Measurements from ENCODE around the gene AMZ1. TPM values are rescaled to one million over a fixed set of nuclear protein-coding genes. Genes with fewer than 3 reads are reported as not detected.
A peak's percentile ranks its signal among the peaks of the same experiment; 100 is the strongest.

AMZ1 gene, protein sequence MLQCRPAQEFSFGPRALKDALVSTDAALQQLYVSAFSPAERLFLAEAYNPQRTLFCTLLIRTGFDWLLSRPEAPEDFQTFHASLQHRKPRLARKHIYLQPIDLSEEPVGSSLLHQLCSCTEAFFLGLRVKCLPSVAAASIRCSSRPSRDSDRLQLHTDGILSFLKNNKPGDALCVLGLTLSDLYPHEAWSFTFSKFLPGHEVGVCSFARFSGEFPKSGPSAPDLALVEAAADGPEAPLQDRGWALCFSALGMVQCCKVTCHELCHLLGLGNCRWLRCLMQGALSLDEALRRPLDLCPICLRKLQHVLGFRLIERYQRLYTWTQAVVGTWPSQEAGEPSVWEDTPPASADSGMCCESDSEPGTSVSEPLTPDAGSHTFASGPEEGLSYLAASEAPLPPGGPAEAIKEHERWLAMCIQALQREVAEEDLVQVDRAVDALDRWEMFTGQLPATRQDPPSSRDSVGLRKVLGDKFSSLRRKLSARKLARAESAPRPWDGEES
- polyA plus RNA-seq (2013, experiment 1 of 2) = 0.10 TPM
- 0.13 TPM for polyA plus RNA-seq (2013, experiment 2 of 2)

DNA sequence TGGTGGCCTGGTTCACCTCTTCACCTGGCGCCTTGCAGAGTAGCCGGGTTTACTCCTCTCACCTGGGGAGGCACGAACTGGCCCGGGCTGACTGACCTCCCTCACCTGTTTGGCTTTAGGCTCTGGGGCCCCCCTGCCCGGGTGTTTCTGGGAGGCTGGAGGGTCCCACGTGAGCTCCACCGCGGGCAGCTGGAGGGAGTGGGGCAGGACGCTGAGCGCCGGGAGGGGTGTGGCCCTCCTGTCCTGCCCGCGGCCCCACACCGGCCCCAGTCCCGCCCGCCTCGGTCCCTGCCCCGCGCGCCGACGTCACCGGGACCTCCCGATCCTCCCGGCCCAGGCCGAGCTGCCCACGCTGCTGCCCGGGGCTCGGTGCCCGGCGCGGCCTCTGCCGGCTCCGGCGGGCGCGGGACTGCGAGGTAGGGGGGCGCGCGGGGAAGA, at the start of gene AMZ1:
Gene AMZ1, plus strand, starts transcription at position 322 of the 438 bp plus-strand sequence. CDS start 12,250 bp downstream, outside the sequence.
- peak within 1 kb of the TSS; percentile 53 for H3K4me3 ChIP-seq (ENCODE audit: low read length)
- peaks cover 7% of the 10 kb centered on the region for H3K4me1 ChIP-seq (ENCODE audit: insufficient read depth, low read length)
- peaks cover 47% of the 10 kb centered on the region for H3K27me3 ChIP-seq (ENCODE audit: insufficient read depth, low read length)
- H3K27ac ChIP-seq (ENCODE audit: low read depth, low read length) = no peak within 1 kb of the TSS
- no peaks in the 10 kb centered on the region for H3K36me3 ChIP-seq (ENCODE audit: insufficient read depth, low read length)
- peak within 1 kb of the TSS; percentile 26; the same call in 1 of the 2 replicates for H3K9ac ChIP-seq (ENCODE audit: low read depth, low read length)
- 8% methylated on average over 41 of the region's 41 CpGs for whole genome bisulfite sequencing
- no peaks in the 10 kb centered on the region for H3K9me3 ChIP-seq (ENCODE audit: insufficient read depth, low read depth, low read length)

DNA sequence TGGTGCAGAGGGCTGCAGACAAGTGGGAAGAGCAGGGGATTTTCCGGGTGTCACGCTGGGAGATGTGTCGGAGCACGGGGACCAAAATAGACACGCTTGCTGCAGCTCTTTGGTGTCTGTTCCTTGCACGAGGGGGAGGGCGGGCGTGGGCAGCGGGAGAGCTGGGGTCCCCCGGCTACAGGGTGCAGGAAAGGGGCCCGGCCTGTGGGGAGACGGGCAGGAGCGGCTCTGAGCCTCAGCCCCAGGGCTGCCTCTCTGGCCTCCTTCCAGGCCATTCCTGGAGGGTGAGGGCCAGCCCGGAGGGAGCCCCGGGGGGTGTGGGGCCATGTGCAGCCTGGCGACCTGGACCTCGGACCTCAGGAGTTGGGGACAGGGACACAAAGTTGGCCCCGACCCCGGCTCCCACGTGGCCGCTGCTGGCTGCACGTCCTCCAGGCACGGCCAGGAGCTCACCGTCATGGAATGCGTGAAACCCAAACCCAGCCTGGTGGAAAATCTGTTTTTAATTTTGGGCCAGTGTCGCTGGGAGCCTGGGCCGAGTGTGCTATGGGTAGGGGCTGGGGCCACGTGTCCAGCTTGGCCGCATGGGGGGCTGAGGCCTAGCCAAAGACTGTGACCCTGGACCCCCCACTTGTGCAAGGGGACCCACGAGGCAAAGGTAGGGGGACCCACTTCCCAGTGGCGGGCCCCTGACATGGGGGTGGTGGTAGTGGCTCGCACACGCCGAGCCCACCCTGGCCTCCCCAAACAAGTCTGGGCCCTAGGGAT, 49.6 kb upstream of the AMZ1 start:
- Histone ChIP-seq H3K9ac (ENCODE audit: low read depth, low read length) (no peak overlapping the region; the same call in 1 of the 2 replicates), H3K36me3 (ENCODE audit: insufficient read depth, low read length) (no peaks in the 10 kb centered on the region; the same call in 1 of the 2 replicates), H3K27me3 (ENCODE audit: insufficient read depth, low read length) (no peaks in the 10 kb centered on the region), H3K9me3 (ENCODE audit: insufficient read depth, low read depth, low read length) (no peaks in the 10 kb centered on the region), H3K4me3 (ENCODE audit: low read length) (no peak overlapping the region), H3K4me1 (ENCODE audit: insufficient read depth, low read length) (peaks cover 17% of the 10 kb centered on the region), H3K27ac (ENCODE audit: low read depth, low read length) (no peak overlapping the region)
- WGBS = 92% methylated on average over 34 of the region's 34 CpGs

DNA sequence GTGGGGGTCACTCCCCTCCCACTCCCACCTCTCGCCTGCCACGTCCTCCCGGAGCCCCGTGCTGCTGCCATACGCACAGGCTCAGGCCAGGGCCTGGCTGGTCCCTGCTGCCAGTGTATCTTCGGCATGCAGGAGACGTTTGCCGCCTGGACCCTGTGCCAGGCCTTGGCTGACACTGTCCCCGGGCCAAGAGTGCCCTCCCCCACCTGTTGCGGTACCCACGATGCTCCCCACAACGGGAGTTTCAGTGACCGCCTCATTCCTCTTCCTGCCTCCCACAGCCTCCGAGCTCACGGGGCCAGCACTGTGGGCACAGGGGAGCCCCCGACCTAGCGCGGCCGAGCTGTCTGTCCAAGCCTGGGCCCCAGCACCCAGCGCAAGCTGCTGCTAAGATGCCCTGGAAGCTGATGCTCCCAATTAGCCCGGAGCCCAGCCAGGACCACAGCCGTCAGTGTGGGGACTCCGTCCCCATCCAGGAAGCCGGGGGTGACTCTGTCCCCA, 48.8 kb upstream of the AMZ1 start:
- H3K4me3 ChIP-seq (ENCODE audit: low read length) = no peak overlapping the region
- 94% methylated on average over 24 of the region's 24 CpGs for WGBS
- no peak overlapping the region for H3K9ac ChIP-seq (ENCODE audit: low read depth, low read length)
- 0 out of 2 replicates have a peak overlapping the region, but pooled peaks have one; percentile 18 for H3K27ac ChIP-seq (ENCODE audit: low read depth, low read length)
- no peaks in the 10 kb centered on the region for H3K9me3 ChIP-seq (ENCODE audit: insufficient read depth, low read depth, low read length)
- H3K36me3 ChIP-seq (ENCODE audit: insufficient read depth, low read length) = no peaks in the 10 kb centered on the region
- peaks cover 10% of the 10 kb centered on the region; the same call in 1 of the 2 replicates for H3K4me1 ChIP-seq (ENCODE audit: insufficient read depth, low read length)
- H3K27me3 ChIP-seq (ENCODE audit: insufficient read depth, low read length) = no peaks in the 10 kb centered on the region

DNA sequence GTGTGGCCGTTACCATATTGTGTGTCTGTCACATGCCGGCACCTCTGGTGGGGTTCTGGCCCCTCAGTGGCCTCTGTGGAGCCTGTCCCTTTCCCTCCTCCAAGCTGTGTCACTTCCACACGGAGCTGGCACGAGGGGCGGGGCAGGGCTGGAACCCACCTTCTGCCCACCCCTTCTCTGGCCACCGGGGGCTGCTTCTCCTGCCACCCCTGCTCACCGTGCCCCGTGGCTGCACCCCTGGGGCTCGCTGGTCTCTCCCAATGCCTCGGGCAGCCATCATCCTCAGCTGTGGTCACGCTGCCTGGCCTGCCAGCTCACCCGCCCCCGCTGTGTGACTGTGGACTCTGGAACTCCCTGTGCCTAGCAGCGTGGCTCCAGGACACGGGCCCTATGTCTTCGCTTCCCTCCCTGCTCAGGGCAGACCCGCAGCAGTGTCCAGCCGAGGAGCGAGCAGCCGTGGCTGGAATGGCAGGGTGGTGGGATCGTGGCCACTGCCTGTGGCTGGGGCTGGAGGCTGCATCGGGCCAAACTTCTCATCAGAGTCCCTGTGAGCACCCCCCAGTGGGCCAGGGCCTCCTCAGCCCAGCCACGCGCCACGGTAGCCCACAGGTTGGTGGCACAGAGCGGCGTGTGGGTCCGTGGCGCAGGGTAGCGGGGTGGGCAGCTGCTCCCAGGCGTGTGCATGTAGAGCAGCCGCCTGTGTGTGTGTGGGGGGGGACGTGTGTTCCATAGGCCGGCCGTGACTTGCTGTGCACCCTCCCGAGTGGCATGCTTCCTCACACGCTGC, 48.1 kb upstream of the AMZ1 start:
- Histone ChIP-seq H3K9ac (ENCODE audit: low read depth, low read length) (no peak overlapping the region), H3K36me3 (ENCODE audit: insufficient read depth, low read length) (no peaks in the 10 kb centered on the region), H3K27ac (ENCODE audit: low read depth, low read length) (no peak overlapping the region), H3K9me3 (ENCODE audit: insufficient read depth, low read depth, low read length) (no peaks in the 10 kb centered on the region), H3K4me3 (ENCODE audit: low read length) (no peak overlapping the region), H3K4me1 (ENCODE audit: insufficient read depth, low read length) (peaks cover 16% of the 10 kb centered on the region), H3K27me3 (ENCODE audit: insufficient read depth, low read length) (no peaks in the 10 kb centered on the region)
- WGBS = 91% methylated on average over 37 of the region's 37 CpGs

DNA sequence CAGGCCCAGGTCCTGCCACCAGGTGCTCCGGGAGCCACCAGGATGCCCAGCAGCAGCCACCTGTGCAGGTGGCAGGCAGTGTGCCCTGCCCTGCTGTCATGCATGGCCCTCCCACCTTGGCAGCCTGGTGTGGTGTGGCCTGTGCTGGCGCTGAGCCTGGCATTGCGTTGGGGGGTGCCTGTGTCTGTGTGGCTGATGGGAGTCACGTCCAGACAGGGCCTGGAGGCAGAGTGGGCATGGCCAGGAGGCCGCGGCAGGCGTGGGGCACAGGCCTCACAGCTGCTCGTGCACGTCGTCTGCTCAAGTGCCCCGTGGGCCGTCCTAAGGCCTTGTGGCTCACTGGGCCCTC, 47.5 kb upstream of the AMZ1 start:
- Histone ChIP-seq H3K27me3 (ENCODE audit: insufficient read depth, low read length) (no peaks in the 10 kb centered on the region), H3K4me1 (ENCODE audit: insufficient read depth, low read length) (peaks cover 21% of the 10 kb centered on the region), H3K27ac (ENCODE audit: low read depth, low read length) (peak overlapping the region; percentile 88), H3K9me3 (ENCODE audit: insufficient read depth, low read depth, low read length) (no peaks in the 10 kb centered on the region), H3K36me3 (ENCODE audit: insufficient read depth, low read length) (no peaks in the 10 kb centered on the region), H3K9ac (ENCODE audit: low read depth, low read length) (no peak overlapping the region), H3K4me3 (ENCODE audit: low read length) (no peak overlapping the region)
- 90% methylated on average over 12 of the region's 12 CpGs for WGBS

DNA sequence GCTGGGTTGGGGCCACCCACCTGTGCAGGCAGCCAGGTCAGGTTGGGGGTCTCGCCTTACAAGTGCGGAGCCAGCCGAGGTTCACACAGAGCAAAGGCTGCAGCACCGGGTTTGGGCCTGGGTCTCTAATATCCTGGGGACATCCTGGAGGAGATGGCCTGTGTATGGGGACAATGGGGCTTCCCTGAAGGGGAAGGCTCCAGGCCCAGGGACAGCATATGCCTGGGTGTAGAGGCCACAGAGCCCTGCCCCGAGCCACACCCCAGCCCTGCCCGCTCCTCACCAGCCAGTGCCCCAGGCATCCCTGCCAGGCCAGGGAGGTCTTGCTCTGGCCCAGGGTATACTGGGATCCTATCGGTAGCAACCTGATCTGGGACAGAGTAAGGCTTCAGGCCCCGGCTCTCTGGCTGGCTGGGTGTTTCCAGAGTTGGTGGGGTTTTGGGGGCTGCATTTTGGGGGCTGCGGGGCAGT, 47.1 kb upstream of the AMZ1 start:
- H3K27ac ChIP-seq (ENCODE audit: low read depth, low read length) = peak overlapping the region; percentile 88
- no peaks in the 10 kb centered on the region for H3K36me3 ChIP-seq (ENCODE audit: insufficient read depth, low read length)
- 78% methylated on average over 9 of the region's 9 CpGs for WGBS
- H3K9me3 ChIP-seq (ENCODE audit: insufficient read depth, low read depth, low read length) = no peaks in the 10 kb centered on the region
- H3K4me3 ChIP-seq (ENCODE audit: low read length) = no peak overlapping the region
- H3K4me1 ChIP-seq (ENCODE audit: insufficient read depth, low read length) = peaks cover 24% of the 10 kb centered on the region
- peak overlapping the region; percentile 55 for H3K9ac ChIP-seq (ENCODE audit: low read depth, low read length)
- H3K27me3 ChIP-seq (ENCODE audit: insufficient read depth, low read length) = no peaks in the 10 kb centered on the region

DNA sequence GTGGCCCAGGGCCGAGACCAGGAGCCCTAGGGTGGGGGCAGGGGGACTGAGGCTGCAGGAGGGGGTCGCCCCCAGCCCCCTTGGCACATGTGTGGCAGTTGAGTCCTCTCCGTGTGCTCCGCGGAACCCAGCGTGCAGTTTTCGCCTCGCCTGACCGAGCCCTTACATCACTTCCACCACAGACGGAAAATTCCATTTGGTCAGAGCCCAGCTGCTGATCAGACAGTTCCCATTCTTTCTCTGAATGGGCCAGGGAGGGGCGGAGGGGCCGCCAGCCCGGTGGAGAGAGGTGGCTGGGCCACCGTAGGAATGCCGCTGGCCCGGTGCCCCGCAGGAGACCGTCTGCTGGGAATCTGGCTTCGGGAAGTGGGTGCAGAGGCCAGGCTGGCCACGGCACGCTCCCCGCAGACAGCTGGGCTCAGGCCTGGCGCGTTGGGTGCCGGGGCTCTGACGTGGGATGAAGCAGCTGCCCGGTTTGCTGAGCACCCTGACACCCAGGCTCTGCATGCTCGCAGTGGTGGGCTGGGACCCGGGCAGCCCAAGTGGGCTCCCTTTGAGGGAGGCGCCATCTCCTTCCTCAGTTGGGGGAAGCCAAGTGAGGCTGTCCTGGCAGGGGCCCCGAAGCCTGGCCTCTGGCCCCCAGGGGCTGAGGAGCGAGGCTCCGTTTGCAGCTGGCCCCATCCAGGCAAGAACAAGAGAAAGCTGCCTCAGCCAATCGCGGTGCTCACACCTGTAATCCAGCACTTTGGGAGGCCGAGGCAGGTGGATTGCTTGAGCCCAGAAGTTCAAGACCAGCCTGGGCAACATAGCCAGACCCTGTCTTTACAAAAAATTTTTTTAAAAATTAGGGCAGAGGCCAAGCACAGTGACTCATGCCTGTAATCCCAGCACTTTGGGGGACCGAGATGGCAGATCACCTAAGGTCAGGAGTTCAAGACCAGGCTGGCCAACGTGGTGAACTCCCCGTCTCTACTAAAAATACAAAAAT, 46.3 kb upstream of the AMZ1 start:
- H3K9ac ChIP-seq (ENCODE audit: low read depth, low read length) = peak overlapping the region; percentile 56; the same call in 1 of the 2 replicates
- H3K4me3 ChIP-seq (ENCODE audit: low read length) = no peak overlapping the region
- no peaks in the 10 kb centered on the region for H3K36me3 ChIP-seq (ENCODE audit: insufficient read depth, low read length)
- peaks cover 24% of the 10 kb centered on the region for H3K4me1 ChIP-seq (ENCODE audit: insufficient read depth, low read length)
- H3K9me3 ChIP-seq (ENCODE audit: insufficient read depth, low read depth, low read length) = no peaks in the 10 kb centered on the region
- WGBS = 62% methylated on average over 39 of the region's 39 CpGs
- H3K27me3 ChIP-seq (ENCODE audit: insufficient read depth, low read length) = no peaks in the 10 kb centered on the region
- H3K27ac ChIP-seq (ENCODE audit: low read depth, low read length) = peak overlapping the region; percentile 88

DNA sequence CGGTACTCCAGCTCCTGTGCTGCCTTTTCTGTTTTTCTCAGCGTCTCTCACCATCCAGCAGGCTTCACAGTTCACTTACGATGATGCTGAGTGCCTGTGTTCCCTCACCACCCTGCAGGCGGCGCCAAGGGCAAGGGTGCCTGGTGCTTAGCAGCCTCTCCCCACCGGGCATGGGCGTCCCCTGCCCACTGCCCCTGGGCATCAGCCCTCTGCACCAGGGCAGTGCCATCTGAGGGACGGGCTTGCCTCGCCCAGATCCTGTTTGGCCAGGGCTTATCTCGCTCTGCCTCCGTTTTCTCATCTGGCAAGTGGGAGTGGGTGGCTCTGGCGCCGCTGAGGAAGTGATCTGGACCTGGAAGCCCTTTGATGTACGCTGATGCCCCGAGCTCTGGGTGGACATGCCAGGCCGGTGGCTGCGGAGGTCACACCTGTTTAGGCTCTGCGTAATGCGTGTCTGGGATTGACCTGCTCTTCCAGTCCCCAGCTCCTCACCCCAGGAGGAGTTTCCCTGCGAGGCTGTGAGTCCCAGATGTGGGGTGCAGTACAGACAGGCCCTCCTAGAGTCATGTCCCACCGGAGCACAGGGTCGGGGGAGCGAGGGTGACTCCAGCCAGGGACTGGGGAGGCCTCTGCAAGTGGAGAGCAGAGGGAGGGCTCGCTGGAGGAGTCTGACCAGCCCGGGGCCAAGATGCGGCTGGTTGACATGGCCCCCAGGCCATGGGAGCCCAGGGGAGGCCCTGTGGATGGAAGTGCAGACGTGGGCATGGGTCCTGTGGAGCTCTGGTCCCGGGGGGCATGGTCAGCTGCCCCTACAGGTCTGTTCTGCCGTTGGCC, 44.4 kb upstream of the AMZ1 start:
- no peak overlapping the region for H3K4me3 ChIP-seq (ENCODE audit: low read length)
- no peaks in the 10 kb centered on the region for H3K9me3 ChIP-seq (ENCODE audit: insufficient read depth, low read depth, low read length)
- WGBS = 92% methylated on average over 29 of the region's 29 CpGs
- H3K4me1 ChIP-seq (ENCODE audit: insufficient read depth, low read length) = peaks cover 24% of the 10 kb centered on the region
- no peaks in the 10 kb centered on the region for H3K27me3 ChIP-seq (ENCODE audit: insufficient read depth, low read length)
- no peak overlapping the region for H3K27ac ChIP-seq (ENCODE audit: low read depth, low read length)
- H3K9ac ChIP-seq (ENCODE audit: low read depth, low read length) = no peak overlapping the region
- H3K36me3 ChIP-seq (ENCODE audit: insufficient read depth, low read length) = peaks cover 16% of the 10 kb centered on the region

DNA sequence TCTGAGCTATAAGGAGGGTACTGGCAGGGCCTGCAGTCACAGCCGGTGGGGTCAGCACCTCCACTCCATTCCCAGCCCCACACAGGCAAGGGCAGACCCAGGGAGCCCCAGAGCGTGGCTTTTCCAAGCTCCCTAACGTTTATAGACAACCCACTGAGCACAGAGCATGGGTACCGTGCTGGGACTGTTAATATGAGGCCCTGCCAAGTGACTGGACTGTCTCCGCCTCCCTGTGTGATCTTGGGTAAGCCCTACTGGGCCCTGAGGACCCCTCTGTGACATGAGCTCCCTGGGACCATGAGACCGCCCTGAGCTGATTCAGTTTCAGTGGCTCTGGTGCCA, 43.8 kb upstream of the AMZ1 start:
- 90% methylated on average over 6 of the region's 6 CpGs for WGBS
- Histone ChIP-seq H3K9me3 (ENCODE audit: insufficient read depth, low read depth, low read length) (no peaks in the 10 kb centered on the region), H3K27ac (ENCODE audit: low read depth, low read length) (peak overlapping the region; percentile 74), H3K4me1 (ENCODE audit: insufficient read depth, low read length) (peaks cover 24% of the 10 kb centered on the region), H3K9ac (ENCODE audit: low read depth, low read length) (no peak overlapping the region), H3K27me3 (ENCODE audit: insufficient read depth, low read length) (no peaks in the 10 kb centered on the region), H3K4me3 (ENCODE audit: low read length) (no peak overlapping the region), H3K36me3 (ENCODE audit: insufficient read depth, low read length) (peaks cover 19% of the 10 kb centered on the region)

Measured in HUES64 (cell line).